GM10266 (cell line): ENCODE measurements around the gene AQP12B.
A peak's percentile ranks its signal among the peaks of the same experiment; 100 is the strongest.

Experiments
- DNase-seq: peaks from one replicate; pipeline ENCODE4 v3.0.0; 2012; ENCODE audit errors: extremely low spot score
- TF ChIP-seq, protein P1 (sequence below): IDR thresholded peaks from 2 replicates; pipeline ENCODE4 v1.5.1; 2012; ENCODE audit warnings: mild to moderate bottlenecking, low read depth; ENCODE audit not compliant: control insufficient read depth, insufficient read depth; ENCODE audit errors: missing control alignments

The AQP12B gene

GRCh38 chr2:240637116-240637900, 45.4 kb downstream of the AQP12B start:
- TF ChIP-seq, protein P1, sequence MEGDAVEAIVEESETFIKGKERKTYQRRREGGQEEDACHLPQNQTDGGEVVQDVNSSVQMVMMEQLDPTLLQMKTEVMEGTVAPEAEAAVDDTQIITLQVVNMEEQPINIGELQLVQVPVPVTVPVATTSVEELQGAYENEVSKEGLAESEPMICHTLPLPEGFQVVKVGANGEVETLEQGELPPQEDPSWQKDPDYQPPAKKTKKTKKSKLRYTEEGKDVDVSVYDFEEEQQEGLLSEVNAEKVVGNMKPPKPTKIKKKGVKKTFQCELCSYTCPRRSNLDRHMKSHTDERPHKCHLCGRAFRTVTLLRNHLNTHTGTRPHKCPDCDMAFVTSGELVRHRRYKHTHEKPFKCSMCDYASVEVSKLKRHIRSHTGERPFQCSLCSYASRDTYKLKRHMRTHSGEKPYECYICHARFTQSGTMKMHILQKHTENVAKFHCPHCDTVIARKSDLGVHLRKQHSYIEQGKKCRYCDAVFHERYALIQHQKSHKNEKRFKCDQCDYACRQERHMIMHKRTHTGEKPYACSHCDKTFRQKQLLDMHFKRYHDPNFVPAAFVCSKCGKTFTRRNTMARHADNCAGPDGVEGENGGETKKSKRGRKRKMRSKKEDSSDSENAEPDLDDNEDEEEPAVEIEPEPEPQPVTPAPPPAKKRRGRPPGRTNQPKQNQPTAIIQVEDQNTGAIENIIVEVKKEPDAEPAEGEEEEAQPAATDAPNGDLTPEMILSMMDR = no peak
- DNase-seq = no peak

- TF ChIP-seq, protein P1 = no peak
- no peak for DNase-seq
These were observed 46.0 kb downstream of the AQP12B start for GRCh38 chr2:240636563-240637115.

DNA sequence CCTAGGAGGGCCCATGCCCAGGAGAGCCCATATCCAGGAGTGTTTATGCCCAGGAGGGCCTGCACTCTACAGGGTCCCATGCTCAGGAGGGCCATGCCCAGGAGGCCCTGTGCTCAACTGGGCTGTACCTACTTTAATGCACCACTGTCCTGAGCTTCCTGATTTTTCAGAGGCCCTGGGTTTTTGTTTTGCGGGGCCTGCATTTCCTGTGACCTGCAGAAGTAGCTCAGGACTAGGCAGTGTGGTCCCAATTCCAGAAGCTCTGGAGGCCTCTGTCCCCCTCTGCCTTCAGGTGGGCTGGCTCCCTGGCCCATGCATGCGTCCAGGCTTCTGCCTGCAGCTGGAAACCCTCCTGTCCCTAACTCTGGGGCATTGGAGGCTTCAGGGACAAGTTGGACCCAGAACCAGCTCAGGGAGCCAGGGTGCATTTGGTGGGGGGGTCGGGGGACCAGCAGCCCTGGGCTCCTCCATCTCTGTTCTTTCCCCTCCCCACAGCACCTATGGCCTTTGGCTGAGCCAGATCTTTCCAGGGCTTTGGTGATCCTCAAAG, 46.6 kb downstream of the AQP12B start:
- no peak for DNase-seq
- TF ChIP-seq, protein P1 = no peak

DNA sequence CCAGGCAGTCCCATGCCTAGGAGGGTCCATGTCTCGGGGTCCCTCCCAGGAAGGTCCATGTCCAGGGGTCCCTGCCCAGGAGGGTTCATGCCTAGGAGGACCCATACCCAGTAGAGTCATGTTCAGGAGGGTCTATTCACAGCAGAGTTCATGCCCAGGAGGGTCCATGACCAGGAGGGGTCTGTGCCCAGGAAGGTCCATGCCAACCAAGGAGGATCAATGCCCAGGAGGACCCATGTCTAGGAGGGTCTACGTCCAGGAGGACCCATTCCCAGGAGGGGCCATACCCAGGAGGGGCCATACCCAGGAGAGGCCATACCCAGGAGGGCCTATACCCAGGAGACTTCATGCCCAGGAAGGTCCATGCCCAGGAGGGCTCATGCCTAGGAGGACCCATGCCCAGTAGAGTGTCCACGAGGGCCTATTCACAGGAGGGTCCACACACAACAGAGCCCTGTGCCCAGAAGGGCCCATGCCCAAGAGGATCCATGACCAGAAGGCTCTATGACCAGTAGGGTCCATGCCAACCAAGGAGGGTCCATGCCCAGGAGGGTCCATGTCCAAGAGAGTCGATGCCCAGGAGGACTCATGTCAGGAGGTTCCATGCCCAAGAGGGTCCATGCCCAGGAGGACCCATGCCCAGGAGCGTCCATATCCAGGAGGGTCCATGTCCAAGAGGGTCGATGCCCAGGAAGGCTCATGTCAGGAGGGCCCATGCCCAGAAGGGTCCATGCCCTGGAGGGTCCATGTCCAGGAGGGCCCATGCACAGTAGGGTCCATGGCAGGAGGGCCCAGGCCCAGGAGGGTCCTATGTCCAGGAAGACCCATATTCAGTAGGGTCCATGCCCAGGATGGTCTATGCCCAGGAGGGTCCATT, 47.3 kb downstream of the AQP12B start:
- TF ChIP-seq, protein P1 = no peak

GRCh38 chr2:240632306-240632721, 50.4 kb downstream of the AQP12B start:
- DNase-seq = peak; percentile 36
- TF ChIP-seq, protein P1 = no peak

More for the DNA sequence above, 47.3 kb downstream of the AQP12B start:
- DNase-seq = no peak

GRCh38 chr2:240631548-240632305, 51.0 kb downstream of the AQP12B start:
- no peak for DNase-seq
- TF ChIP-seq, protein P1 = no peak
